Germinal center (tissue), 1 donor: Measurements from ENCODE around the gene DHFR2.
"Not testable (repeated sequence)": the region's sequence is repeated elsewhere in the genome, so short reads cannot be mapped to it uniquely, and the experiment has no call there.

ENCODE experiments used
- DNase-seq: peaks from one replicate; pipeline ENCODE4 v3.0.0; 2012; ENCODE audit warnings: mixed read lengths, low spot score

The DHFR2 gene

DNA sequence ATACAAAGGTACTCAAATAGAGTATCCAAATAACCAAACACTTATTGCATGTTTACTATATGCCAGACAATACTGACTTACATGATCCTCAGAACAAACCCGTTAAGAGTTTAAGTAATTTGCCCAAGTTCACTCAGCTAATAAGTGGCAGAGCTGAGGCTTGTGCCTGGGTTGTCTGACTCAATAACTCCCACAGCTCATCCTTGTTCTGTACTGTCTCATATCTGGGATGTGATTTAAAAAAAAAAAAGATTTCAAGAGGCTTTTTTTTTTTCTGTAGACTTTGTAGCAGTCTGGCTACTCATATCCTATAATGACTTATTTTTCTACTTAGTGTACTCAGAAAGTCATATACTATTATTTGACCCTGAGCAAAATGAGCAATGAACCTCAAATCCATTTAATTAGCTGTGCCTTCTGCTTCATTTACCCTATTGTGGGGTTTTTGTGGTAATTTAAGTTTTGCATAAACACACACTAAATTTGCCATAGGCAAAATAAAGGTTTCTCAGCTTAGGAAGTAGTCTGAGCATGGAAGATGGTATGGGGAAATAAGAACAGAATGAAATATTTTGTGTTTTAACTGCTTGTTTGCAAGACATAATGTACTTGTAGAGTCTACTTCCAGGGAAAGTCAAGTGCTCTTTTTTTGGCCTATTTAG, 3.2 kb upstream of the DHFR2 start:
- DNase-seq, result no peak

DNA sequence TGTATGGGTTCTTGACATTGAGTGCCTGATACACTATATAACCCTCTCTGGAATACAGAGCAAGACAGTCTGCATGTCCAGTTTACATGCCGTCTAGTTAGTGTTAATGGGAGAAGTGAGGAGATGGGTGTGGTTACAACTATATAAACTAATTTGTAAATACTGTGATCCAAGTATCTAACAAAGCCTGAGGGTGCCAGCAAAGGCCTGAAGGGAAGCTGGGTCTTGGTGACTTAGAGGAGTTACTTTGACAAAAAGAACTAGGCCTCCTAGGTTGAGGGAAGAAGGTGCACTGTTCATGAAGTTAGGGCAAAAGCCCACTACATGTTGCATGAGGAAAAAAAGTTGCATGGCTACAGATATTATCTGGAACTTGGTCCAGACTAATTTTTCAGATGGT, 2.4 kb upstream of the DHFR2 start:
- DNase-seq, result no peak

DNA sequence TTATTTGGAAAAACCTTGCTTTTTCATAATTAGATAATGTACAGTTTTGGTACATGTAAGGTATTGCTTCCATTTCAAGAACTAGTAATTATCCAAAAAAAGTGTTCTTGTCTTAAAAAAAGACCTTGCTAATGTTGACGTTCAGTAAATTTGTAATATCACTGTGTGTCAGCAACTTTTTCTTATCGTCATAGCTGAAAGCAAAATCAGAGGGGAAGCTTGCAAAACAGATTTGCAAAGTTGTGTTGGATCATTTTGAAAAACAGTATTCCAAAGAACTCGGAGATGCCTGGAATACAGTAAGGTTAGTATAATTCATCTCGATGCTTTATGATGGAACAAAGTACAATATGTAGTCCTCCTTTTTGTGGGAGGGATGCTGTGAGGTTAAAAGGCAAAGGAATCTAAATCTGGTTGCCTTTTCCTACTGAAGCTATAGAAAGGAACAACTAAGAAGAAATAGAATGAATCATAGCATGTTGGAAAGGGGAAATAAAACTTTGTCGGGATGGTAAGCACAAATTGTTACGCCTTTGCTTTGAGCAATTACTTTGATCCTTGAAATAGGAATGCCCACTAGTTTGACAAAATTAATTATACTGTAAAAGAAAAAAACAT, 1.6 kb upstream of the DHFR2 start:
- DNase-seq, result no peak

- DNase-seq, result no peak
These were observed 892 bp upstream of the DHFR2 start for GRCh38 chr3:94063496-94064119.

DNA sequence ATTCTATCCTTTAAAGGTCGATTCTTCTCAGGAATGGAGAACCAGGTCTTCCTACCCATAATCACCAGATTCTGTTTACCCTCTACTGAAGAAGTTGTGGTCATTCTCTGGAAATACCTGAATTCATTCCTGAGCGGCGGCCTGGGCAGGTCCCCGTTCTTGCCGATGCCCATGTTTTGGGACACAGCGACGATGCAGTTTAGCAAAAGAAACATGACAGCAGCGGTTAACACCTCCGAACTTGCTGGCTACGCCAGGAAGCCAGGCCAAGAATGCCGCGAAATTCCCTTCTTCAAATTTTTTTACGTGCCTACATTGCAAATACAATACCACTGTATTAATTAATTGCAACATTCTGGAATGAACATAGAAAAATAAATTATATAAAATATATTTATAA, 1.4 kb downstream of the DHFR2 start:
- DNase-seq, result no peak

DNA sequence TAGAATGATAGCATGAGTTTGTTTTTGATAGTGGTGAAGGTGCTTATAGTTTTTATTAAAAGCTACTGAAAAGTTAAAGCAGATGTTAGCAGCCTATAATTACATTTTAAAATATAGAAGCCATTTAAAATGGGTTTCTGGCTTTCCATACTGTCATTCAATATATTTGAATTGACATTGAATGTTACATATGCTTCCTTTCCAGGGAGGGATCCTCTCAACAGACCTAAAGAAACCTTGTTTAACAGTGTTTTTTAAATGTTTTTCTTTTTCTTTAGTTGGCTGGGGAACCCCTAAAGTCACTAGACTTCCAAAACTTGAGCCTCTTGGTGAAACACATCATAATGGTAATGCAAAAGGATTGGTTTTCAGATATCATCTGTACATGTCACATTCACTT, 12.2 kb downstream of the DHFR2 start:
- no peak for DNase-seq

DNA sequence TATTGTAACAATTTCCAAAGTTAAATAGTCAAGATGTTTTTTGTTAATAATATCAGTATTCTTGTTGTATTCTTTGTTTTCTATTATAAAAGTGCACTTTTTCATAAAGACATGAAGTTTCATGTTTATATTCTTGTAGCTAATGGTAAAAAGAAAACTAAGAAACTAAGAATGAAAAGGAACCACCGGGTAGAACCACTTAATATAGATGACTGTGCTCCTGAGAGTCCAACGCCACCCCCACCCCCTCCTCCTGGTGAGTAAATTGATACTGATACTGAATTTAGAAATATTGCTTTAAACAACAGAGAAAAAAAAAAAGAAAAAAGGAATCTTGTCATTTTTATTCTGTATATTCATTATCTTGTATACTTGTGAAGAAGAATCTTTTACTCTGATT, 13.4 kb downstream of the DHFR2 start:
- DNase-seq, result no peak

- DNase-seq, result no peak
These were observed 16.2 kb downstream of the DHFR2 start for GRCh38 chr3:94046533-94046932.

- DNase-seq, result not testable (repeated sequence)
These were observed 18.4 kb downstream of the DHFR2 start for GRCh38 chr3:94044100-94044936.

- DNase-seq, result no peak
These were observed 19.4 kb downstream of the DHFR2 start for GRCh38 chr3:94043285-94043684.

DNA sequence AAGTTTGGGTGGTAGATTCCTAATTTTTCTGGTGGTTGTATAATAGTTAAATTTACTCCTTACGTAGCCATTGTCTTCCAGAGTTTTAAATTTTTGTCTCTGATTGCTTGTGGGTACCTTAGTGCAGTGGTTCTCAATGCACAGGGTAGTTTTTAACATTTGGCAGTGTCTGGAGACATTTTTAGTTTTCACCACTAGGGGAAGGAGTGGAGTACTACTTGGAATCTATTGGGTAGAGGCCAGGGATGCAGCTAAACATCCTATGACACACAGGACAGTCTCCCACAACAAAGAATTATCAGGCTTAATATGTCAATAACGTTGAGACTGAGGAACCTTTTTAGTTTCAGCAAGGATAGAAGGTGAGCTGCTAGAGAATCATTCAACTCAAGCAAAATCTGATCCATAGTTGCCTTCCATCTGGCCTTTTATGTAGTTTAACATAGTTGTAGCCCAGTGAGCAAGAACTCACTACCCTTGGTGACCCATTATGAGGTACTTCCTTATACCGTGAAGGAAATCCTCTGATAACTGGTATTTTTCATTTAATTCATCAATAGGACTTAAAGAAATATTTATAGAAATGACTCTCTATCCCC, 25.7 kb downstream of the DHFR2 start:
- peak; percentile 8 for DNase-seq

GRCh38 chr3:94028093-94028837, 34.5 kb downstream of the DHFR2 start, which contains the start of gene STX19:
TSS of gene STX19 (minus strand) at chr3:94028597. CDS start at chr3:94015269, 13,328 bp downstream.
- DNase-seq, result no peak

GRCh38 chr3:94026623-94027022, 36.1 kb downstream of the DHFR2 start:
- DNase-seq, result no peak

GRCh38 chr3:94024385-94024784, 38.3 kb downstream of the DHFR2 start:
- no peak for DNase-seq

GRCh38 chr3:94020293-94020692, 42.4 kb downstream of the DHFR2 start:
- DNase-seq, result no peak

GRCh38 chr3:94019659-94020058, 43.1 kb downstream of the DHFR2 start:
- no peak for DNase-seq

DNA sequence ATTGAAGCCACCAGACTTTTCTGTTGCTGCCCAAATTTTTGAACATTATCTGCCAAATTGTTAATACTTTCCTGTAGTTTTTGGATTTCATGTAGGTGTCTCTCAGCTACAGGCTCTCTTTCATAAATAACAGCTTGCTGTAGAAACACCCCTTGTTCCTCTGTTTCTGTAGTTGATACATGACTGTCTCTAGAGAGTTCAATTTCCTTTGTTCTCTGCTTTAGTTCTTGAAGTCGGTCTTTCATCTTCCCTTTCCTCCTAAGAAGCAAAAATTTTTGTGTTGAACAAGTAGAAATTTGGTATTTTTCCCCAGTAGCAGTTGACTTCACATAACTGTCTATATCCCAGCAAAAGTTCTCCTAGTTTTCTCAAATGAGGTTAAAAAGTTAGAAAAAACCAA, 47.7 kb downstream of the DHFR2 start:
- no peak for DNase-seq

GRCh38 chr3:94012185-94012584, 50.5 kb downstream of the DHFR2 start:
- DNase-seq, result no peak

DNA sequence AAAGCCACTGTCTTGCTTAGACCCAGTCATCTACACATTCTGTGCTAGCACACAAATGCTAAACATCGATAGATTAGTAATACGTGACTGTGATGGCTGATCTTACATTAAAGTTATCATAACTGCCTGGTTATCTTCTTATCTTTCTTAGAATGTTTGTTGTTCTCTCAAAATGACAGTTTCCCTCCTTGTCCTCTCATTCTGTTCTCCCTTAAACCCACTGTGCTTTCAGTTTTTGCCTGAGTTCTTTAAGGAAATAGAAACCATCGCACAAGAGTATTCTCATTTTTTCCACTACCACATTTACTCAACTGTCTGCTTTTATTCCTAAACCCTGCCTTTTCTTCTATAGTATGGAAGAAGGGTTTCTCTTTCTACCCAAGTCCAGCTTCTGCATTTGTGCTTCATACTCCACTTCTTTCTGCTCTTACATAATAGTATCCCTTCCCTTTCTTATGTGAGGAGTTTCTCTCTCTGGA, 51.4 kb downstream of the DHFR2 start:
- no peak for DNase-seq

DNA sequence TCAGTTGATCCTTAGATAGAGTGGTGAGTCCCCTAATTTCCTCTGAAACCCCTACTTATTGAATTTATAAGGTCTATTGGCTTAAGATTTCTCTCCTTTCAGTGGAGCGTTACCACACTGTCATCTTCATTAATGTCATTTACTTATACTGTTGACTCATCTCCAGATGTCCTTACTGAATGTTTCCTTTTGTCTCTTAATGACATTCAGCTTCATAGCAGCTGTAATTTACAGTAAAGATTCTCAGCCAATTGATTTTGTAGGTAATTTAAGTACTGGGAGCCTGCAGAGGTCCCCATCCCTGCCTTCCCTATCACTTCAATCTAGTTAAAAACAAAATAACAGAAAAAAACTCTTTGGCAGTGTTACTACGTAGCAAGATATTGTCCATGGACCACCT, 53.1 kb downstream of the DHFR2 start:
- DNase-seq, result no peak

DNA sequence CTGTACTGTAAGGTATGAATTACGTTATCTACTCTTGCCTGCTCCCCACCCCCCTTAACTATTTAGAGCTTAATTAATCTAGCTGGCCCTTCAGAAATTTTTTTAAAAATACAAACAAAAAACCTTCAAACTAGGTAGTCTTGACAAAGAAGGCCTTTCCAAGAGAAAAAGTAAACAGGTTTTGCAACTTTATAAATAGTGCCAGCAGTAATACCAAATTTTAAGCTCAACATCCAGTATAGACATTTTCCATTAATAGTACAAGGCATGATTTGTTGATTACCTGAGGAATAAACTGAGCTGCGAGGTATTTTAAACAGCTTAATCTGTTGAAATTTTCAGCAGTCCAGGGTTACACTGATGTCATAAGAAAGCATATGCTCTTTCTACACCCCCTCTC, 54.5 kb downstream of the DHFR2 start:
- DNase-seq, result no peak
